Limb (tissue), 2 donors: ENCODE results near the gene DDN.

ENCODE experiments used
- DNase-seq, 2 donors: peaks; one replicate each; pipeline ENCODE4 v3.0.0-alpha.2; 2016; ENCODE audit errors: extremely low spot score in 2 of 2

DDN gene

DNA sequence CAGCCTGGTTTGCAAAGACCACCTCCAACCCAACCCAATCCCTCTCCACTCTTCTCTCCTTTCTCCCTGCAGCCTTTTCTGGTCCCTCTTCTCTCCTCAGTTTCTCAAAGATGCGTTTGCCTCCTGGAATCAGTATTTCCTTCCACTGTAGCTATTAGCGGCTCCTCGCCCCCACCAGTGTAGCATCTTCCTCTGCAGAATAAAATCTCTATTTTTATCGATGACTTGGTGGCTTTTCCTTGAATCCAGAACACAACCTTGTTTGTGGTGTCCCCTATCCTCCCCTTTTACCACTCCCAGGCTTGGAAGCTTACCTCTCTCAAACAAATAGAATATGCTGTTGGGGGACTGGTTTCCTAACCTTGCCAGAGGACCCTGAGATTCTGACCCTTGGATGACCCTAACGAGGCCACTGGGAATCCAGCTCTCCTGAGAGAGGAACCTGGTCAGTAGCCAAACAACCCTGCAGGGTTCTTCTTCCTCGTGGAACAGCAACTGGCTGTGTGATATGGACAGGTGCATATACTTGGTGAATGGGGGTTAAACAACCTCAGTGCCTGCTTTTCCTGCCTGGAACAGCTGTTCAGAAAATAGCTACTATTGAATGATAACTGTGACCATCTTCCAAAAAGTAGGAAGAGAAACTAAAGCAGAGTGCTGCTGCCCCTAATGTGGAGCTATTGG lies 16.6 kb downstream of the DDN start:
- no peak for DNase-seq

- no peak for DNase-seq
Observed at GRCh38 chr12:48981757-48982157, 17.4 kb downstream of the DDN start.

- peak in 1 of 2 donors; percentile 57 for DNase-seq
Observed at GRCh38 chr12:48980953-48981756, 18.0 kb downstream of the DDN start.

DNA sequence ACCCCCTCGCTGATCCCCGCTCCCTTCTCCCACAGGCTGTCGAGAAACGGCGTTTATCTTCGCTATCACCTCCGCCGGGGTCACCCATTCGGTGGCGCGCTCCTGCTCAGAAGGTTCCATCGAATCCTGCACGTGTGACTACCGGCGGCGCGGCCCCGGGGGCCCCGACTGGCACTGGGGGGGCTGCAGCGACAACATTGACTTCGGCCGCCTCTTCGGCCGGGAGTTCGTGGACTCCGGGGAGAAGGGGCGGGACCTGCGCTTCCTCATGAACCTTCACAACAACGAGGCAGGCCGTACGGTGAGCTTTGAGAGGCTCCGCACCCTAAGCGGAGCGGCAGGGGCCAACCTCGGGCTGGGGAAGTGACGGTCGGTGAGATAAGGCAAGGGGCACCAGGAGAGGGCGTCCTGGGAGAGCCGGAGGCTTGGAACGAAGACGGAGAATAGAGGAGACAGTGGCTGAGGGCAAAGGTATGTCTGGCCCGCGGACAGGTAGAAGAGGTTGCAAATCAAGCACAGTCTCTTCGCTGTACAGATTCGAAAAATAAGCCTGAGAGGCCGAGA lies 18.7 kb downstream of the DDN start:
- no peak for DNase-seq

GRCh38 chr12:48979602-48980388 lies 19.4 kb downstream of the DDN start:
- DNase-seq, result no peak

- DNase-seq, result no peak
Observed at GRCh38 chr12:48978741-48979601, 20.2 kb downstream of the DDN start.

DNA sequence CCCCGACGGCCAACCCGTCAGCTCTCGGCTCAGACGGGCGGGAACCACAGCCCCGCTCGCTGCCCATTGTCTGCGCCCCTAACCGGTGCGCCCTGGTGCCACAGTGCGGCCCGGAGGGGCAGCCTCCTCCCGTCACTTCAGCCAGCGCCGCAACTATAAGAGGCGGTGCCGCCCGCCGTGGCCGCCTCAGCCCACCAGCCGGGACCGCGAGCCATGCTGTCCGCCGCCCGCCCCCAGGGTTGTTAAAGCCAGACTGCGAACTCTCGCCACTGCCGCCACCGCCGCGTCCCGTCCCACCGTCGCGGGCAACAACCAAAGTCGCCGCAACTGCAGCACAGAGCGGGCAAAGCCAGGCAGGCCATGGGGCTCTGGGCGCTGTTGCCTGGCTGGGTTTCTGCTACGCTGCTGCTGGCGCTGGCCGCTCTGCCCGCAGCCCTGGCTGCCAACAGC lies 20.9 kb downstream of the DDN start, which contains the start of gene WNT1:
Gene WNT1 (plus strand): TSS at position 32 of the 450 bp plus-strand sequence. CDS start 329 bp downstream, at position 361.
- DNase-seq, result no peak

DNA sequence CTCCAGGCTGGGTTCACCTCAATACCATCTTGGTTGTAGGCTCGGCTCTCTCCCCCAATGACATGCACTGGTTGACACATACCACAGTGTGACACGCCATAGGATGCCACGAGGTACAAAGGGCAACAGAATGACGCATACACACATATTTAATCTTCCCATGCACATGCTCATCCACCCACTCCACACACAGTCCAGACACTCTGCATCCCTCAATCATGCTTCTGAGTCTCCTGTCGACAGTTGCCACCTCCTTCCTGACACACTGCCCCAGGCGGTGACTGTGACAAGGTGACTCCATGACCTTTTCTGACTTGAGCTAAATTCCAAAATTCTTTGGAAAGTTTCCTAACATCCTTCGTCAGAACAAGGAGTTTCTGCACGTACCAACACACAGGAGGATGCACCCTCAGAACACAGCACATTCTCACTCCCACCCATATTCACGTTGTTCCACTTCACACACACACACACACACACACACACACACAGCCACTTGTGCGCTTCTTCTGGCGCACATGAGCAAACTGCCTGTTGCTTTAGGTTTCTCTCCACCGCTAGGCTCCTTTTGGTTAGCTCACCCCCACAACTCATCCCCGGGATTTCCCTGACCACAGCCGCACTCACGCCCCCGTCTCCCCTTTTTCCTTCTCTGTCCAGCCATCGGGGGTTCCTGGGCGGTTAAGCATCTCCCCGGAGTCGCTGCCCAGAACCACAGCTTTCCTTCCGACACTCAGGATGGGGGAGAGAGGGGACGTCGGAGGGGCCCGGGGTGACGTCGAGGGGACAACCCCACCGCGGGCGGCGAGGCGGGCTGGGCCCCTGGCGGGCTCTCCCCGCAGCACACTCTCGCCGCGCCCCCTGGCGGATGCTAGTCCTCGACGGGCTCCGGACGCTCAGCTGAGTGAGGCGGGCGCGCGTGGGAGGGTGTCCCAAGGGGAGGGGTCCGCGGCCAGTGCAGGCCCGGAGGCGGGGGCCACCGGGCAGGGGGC lies 21.6 kb downstream of the DDN start:
- DNase-seq, result peak in 1 of 2 donors; percentile 77

DNA sequence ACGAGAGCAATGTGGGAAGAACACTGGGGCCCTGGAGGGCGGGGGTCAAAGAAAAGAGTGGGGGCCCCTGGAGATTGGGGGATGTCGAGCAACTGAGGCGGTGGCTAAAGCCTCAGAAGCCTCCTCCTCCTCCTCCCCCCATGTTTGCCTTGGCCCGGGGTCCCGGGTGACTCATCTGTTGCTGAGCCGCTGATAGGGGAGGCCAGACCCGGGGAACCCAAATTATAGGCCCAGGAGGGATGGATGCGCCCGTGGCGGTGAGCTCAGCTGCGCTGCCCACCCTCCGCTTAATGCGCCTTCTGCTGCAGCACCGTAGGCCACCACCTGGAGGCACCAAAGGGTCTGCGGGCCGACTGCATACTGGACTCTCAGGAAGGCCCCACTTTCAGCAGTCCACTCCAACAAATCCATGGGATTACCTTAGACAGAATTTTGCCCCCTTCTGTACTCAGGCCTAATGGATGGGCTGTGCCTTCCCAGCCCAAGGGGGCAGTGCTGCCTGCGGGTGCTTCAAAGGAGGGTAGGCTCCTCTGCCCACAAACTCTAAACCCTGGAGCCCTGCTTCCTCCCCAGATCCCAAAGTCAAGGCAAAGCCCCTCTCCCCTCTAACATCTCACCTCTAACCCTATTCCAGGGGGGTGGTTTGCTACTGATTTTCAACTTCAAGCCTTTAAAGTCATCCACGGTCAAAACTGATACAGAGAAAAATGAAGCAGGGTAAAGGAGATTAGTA lies 25.1 kb downstream of the DDN start:
- DNase-seq, result peak in 1 of 2 donors; percentile 68

DNA sequence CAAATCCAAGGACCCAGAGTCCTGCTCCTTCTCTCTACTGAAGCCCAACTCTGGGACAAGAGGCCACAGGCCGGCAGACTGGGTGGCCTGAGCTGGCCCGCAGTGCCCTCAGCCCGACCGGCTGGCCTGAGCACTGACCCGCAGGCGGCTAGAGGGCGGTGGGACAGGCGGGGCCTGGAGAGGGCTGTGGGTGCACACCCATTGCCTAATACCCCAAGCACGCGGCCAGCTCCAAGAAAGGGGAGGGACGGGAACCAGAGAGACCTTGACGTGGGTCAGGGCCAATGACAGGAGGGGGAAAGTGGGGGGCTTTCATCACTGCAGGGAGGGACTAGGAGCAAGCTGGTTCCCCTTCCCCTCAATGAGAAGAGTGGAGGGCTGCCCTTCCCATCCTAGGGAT lies 25.6 kb downstream of the DDN start:
- no peak for DNase-seq

- no peak for DNase-seq
Observed at GRCh38 chr12:48972952-48973483, 26.2 kb downstream of the DDN start.

DNA sequence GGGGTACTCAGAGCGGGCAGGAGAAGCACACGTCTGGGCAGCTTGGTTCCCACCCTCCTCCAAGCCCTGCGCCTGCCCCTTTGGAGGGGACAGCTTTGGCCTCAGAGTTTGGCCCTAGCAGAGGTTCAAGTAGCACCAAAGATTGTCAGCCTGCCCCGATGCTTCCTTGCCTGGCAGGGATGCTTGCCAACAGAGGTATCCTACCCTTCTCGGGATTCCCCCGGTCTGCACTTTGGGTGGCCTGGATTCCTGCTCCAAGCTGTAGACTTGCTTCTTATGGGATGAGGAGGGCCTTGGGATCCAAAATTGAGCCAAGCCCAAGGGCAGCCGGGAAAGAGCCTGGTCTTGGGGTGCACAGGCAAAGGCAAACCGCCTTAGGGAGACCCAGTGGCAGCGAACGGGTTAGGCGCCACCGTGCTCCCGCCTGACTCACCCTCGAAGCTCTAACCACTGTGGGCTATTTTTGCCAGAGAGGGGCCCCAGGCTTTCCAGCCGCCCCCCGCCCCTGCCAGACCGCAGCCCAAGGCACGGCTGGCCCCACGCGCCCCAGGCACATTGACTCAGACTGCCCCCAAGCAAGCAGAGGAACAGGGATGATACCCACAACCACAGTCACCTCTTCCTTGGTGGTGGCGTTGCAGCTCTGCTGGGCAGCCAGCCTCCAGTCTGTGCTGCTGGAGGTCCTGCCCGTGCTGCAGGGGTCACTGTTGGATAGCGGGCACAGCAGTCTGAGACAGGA lies 26.8 kb downstream of the DDN start:
- DNase-seq, result no peak

- no peak for DNase-seq
Observed at GRCh38 chr12:48970702-48971334, 28.4 kb downstream of the DDN start.

DNA sequence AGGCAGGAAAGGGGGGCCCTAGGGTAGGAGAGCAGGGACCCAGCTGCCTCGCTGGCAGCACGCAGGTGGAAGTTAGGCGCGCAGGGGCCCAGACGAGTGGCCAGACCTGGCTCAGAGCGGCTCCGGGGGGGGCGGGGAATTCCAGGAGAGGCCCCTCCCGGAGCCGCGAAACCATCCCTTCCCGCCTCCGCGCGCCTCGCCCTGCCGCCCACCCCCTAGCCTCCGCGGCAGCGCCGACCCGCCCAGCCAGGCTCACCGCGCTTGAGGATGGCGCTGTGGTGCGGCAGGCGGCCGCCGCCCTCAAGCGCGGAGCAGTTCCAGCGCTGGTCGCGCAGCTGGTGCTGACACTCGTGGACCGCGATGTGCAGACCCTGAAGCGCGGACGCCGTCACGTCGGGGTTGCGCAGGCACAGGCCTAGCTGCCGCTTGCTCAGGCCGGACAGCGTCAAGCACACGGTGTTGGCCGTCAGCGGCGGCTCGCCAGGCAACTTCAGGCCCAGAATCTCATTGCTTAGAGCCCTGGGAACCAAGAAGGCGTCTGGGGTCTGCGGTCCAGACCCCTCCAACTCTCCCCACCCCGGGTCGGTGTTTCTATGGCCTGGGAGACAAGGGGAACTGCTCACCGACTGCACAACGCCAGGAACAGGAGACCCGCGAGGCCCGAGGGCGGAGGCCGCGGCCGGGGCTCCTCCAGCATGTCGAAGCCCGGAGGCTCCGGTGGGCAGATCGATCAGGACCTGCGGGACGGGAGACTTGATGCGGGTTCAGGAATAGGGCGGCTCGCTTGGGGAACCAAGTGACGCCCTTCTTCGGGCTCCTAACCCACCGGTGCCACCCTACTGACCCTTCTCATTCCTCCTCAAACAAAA lies 29.1 kb downstream of the DDN start:
- DNase-seq, result peak in 1 of 2 donors; percentile 53

DNA sequence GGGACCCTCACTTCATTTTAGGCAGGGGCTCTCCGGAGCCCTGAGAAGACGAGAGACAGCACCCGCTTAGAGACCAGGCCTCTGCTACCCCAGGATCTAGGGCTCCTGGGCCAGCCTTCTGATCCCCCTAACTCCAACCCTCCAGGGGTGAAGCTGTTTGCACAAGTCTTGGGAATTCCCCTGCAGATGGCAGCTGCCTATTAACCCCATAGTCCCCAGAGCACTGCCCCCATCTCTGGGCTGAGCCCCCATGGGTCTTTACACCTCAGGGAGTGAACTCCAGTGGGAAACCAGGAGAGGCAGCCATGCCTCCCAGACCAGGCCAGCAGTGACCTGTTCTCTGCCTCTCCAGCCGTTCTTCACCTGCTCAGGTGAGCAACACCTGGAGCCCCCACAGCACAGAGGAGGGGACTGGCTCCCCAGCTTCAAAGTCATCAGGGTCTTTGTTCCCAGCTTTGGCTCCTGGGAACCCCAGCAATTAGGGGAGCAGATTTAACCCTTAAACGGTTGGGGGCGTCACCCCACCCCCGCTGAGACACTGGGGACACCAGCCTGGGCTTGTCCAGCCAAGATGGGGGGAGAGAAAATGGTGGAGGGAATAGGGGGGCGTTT lies 29.9 kb downstream of the DDN start:
- DNase-seq, result no peak

- no peak for DNase-seq
Observed at GRCh38 chr12:48968467-48968866, 30.7 kb downstream of the DDN start.
